Measurements from ENCODE around the gene COPZ2. TPM values are rescaled to one million over a fixed set of nuclear protein-coding genes. Genes with fewer than 3 reads are reported as not detected.
"Not testable (repeated sequence)": the region's sequence is repeated elsewhere in the genome, so short reads cannot be mapped to it uniquely, and the experiment has no call there.

Gene COPZ2
- total RNA-seq, 1 donor, result 121 TPM

- Histone ChIP-seq H3K36me3 (ENCODE audit: insufficient read depth, low read length) (no peaks in the 10 kb centered on the region), H3K9me3 (ENCODE audit: low read depth, low read length) (no peaks in the 10 kb centered on the region), H3K4me1 (ENCODE audit: insufficient read depth, low read length) (peaks cover 24% of the 10 kb centered on the region), H3K4me3 (ENCODE audit: insufficient read depth, low read length) (no peak overlapping the region), H3K79me2 (ENCODE audit: insufficient read depth, low read length) (no peaks in the 10 kb centered on the region), H3K4me2 (ENCODE audit: insufficient read depth, low read length) (peak overlapping the region; percentile 63), H4K20me1 (ENCODE audit: insufficient read depth, low read length) (no peaks in the 10 kb centered on the region), H2AFZ (ENCODE audit: low read length) (peak overlapping the region; percentile 99), H3K27ac (ENCODE audit: low read depth, low read length) (peak overlapping the region; percentile 83), H3K27me3 (ENCODE audit: insufficient read depth, low read length) (no peaks in the 10 kb centered on the region)
- DNase-seq (ENCODE audit: insufficient read length, low spot score, missing footprints), result peak; percentile 92
- no peak for TF ChIP-seq CTCF (IDR thresholded peaks at IDR 0.05; ENCODE audit: extremely low read depth, low read depth, low read length)
Measured at GRCh38 chr17:48002266-48002915, 35.2 kb downstream of the COPZ2 start.

- H3K4me1 ChIP-seq (ENCODE audit: insufficient read depth, low read length), result peaks cover 24% of the 10 kb centered on the region
- not testable (repeated sequence) for H3K79me2 ChIP-seq (ENCODE audit: insufficient read depth, low read length); DNase-seq (ENCODE audit: insufficient read length, low spot score, missing footprints); H3K4me2 ChIP-seq (ENCODE audit: insufficient read depth, low read length); H3K27me3 ChIP-seq (ENCODE audit: insufficient read depth, low read length); H3K27ac ChIP-seq (ENCODE audit: low read depth, low read length); H3K9me3 ChIP-seq (ENCODE audit: low read depth, low read length); H3K4me3 ChIP-seq (ENCODE audit: insufficient read depth, low read length); H3K36me3 ChIP-seq (ENCODE audit: insufficient read depth, low read length); H4K20me1 ChIP-seq (ENCODE audit: insufficient read depth, low read length); H2AFZ ChIP-seq (ENCODE audit: low read length)
Measured at GRCh38 chr17:48001657-48002056, 35.9 kb downstream of the COPZ2 start.

- H3K4me2 ChIP-seq (ENCODE audit: insufficient read depth, low read length), result no peak overlapping the region
- H3K4me1 ChIP-seq (ENCODE audit: insufficient read depth, low read length), result peaks cover 24% of the 10 kb centered on the region
- no peak for TF ChIP-seq CTCF (IDR thresholded peaks at IDR 0.05; ENCODE audit: extremely low read depth, low read depth, low read length)
- no peak overlapping the region for H2AFZ ChIP-seq (ENCODE audit: low read length)
- peak; percentile 46 for DNase-seq (ENCODE audit: insufficient read length, low spot score, missing footprints)
- H3K27me3 ChIP-seq (ENCODE audit: insufficient read depth, low read length), result no peaks in the 10 kb centered on the region
- H3K9me3 ChIP-seq (ENCODE audit: low read depth, low read length), result no peaks in the 10 kb centered on the region
- no peaks in the 10 kb centered on the region for H3K79me2 ChIP-seq (ENCODE audit: insufficient read depth, low read length)
- no peaks in the 10 kb centered on the region for H3K36me3 ChIP-seq (ENCODE audit: insufficient read depth, low read length)
- no peaks in the 10 kb centered on the region for H4K20me1 ChIP-seq (ENCODE audit: insufficient read depth, low read length)
- H3K27ac ChIP-seq (ENCODE audit: low read depth, low read length), result no peak overlapping the region
- no peak overlapping the region for H3K4me3 ChIP-seq (ENCODE audit: insufficient read depth, low read length)
Measured at GRCh38 chr17:48001197-48001596, 36.4 kb downstream of the COPZ2 start.

- no peak for TF ChIP-seq CTCF (IDR thresholded peaks at IDR 0.05; ENCODE audit: extremely low read depth, low read depth, low read length)
- DNase-seq (ENCODE audit: insufficient read length, low spot score, missing footprints), result peak; percentile 91
Measured at GRCh38 chr17:47999582-47999981, 38.0 kb downstream of the COPZ2 start.

More at GRCh38 chr17:47999582-47999981, 38.0 kb downstream of the COPZ2 start:
- Histone ChIP-seq H2AFZ (ENCODE audit: low read length) (peak overlapping the region; percentile 60), H3K36me3 (ENCODE audit: insufficient read depth, low read length) (no peaks in the 10 kb centered on the region), H3K27me3 (ENCODE audit: insufficient read depth, low read length) (no peaks in the 10 kb centered on the region), H3K4me3 (ENCODE audit: insufficient read depth, low read length) (no peak overlapping the region), H3K27ac (ENCODE audit: low read depth, low read length) (peak overlapping the region; percentile 12), H3K4me1 (ENCODE audit: insufficient read depth, low read length) (peaks cover 17% of the 10 kb centered on the region), H3K4me2 (ENCODE audit: insufficient read depth, low read length) (no peak overlapping the region), H4K20me1 (ENCODE audit: insufficient read depth, low read length) (no peaks in the 10 kb centered on the region), H3K9me3 (ENCODE audit: low read depth, low read length) (no peaks in the 10 kb centered on the region), H3K79me2 (ENCODE audit: insufficient read depth, low read length) (no peaks in the 10 kb centered on the region)

Measured in osteoblast (primary cell).